GM21447 (cell line): Measurements from ENCODE around the gene FLII.
"Not testable (repeated sequence)": the region's sequence is repeated elsewhere in the genome, so short reads cannot be mapped to it uniquely, and the experiment has no call there.

Experiments used
- ATAC-seq: cut with Tn5 transposase; IDR thresholded peaks from one replicate; pipeline ENCODE4 v1.9.1; 2021; ENCODE audit not compliant: unreplicated experiment

FLII gene

GRCh38 chr17:18224053-18224386, 34.5 kb downstream of the FLII start:
- ATAC-seq: no peak

- no peak for ATAC-seq
These were observed 39.7 kb downstream of the FLII start for GRCh38 chr17:18218756-18219415.

DNA sequence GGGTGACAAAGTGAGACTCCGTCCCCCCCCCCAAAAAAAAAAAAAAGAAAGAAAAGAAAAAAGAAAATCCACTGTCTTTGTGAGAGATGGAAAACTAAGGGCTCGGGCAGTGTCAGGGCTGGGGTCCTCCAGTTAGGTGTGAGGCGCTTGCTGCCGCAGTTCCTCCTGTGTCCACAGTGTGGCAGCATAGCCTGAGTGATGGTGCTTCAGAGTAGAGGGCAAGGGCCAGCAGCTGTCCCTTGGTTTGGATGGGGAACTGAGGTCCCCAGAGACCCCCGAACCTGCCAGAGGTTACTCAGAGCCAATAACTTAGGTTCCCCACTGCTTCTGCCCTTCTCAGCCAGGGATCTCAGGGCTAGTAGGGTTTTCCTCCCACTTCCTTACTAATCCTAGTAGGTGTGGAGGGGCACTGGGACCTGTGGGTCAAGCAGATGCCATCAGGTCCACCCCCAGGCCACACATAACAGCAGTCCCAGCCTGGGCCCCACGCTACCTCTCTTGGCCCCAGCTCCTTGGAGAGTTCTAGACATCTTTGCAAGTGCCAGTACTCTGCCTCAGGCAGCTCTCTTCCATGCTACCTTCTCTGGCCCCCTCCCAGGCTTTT, 41.0 kb downstream of the FLII start:
- ATAC-seq: no peak

GRCh38 chr17:18216906-18217305, 41.6 kb downstream of the FLII start:
- not testable (repeated sequence) for ATAC-seq

GRCh38 chr17:18213666-18214270, 44.8 kb downstream of the FLII start:
- no peak for ATAC-seq

DNA sequence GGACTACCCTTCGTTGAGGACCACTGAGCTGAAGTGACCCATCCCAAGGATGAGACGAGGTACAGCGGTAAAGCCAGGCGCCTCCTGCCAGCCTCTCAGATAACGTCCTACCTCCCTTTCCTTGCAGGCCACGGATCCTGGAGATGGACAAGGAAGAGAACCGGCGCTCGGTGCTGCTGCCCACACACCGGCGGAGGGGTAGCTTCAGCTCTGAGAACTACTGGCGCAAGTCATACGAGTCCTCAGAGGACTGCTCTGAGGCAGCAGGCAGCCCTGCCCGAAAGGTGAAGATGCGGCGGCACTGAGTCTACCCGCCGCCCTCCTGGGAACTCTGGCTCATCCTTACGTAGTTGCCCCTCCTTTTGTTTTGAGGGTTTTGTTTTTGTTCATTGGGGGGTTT, 50.4 kb downstream of the FLII start:
- ATAC-seq: no peak

- no peak for ATAC-seq
These were observed 51.6 kb downstream of the FLII start for GRCh38 chr17:18206962-18207361.

GRCh38 chr17:18205861-18206260, 52.7 kb downstream of the FLII start:
- no peak for ATAC-seq

DNA sequence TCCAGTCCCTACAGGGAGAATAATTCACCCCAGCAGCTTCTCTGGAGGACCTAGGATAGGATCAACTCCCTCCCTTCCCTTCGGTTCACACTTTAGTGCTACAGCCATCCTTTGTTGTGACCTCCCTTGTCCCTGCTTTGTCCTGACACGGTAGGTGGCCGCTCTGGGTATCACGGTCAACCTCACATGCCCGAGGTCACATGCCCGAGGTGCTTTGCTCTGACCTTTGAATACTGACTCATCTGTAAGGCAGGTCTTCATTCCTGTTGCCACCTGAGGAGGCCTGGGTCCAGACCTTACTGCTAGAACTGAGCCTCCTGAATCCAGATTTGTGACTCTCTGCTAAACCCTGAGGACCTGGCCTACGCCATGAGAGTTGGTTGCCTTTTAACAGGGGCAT, 55.2 kb downstream of the FLII start:
- no peak for ATAC-seq

DNA sequence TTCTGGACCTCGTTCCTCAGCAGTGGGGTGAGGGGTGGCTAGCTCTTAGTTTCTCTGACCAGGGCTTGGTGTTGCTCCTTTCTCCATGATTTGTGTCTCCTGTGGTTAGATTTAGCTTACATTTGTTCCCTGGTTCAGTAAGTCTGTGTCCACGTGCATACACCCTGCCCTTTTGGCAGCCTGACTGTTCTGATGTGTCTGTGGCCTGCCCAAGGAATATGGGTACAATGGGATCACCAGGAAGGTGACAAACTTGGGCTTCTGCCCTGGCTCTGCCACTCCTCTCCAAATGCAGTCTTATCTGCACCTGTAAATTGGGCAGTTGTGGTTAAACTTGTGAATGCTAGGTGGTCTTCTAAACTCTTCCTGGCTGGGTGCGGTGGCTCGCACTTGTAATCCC, 57.4 kb downstream of the FLII start:
- ATAC-seq: no peak

- no peak for ATAC-seq
These were observed 60.0 kb downstream of the FLII start for GRCh38 chr17:18198530-18198929.

DNA sequence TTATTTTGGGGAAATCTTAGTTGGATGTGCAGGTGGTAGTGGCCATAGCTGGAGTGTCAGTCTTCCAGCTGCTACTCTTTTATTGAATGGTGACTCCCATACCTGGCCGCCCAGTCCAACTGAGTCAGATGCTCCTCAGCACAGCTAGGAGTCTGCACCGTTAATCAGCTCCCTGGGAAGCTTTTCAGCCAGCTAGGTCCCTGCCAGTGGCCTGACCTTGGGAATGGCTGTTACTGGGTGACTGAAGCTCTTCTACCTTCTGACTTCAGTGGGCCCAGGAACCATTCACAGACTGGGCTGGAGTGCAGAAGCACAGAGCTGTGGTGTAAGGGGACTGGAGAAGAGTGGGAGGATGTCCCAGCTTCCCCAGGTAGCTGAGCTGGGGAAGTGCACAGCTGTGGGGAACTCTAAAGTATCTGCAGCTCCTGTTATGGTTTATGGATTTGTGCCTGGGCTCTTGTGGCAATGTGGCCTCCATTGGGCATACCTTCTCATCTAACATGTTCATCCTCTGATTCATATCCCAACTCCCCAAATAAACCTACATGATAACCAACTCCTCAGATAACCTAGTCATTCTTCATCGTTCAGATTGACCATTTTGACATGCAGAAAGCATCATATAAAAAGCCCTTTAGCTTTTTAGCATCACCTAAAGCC, 60.9 kb downstream of the FLII start:
- ATAC-seq: no peak

GRCh38 chr17:18195246-18195645, 63.3 kb downstream of the FLII start:
- ATAC-seq: no peak
